ENCODE data around the gene BNIP3.

BNIP3 gene

GRCh38 chr10:131981429-131982184, at the start of gene BNIP3:
Gene BNIP3, minus strand, starts transcription at chr10:131981923. Its CDS starts 117 bp downstream, at chr10:131981806.
- DNase-seq (ENCODE audit: low spot score): peak; percentile 71

- DNase-seq (ENCODE audit: low spot score): no peak
Measured at GRCh38 chr10:132030898-132031463, 49.3 kb upstream of the BNIP3 start.

- no peak for DNase-seq (ENCODE audit: low spot score)
Measured at GRCh38 chr10:132028706-132029105, 47.0 kb upstream of the BNIP3 start.

- DNase-seq (ENCODE audit: low spot score): peak; percentile 32
Measured at GRCh38 chr10:132027423-132027983, 45.8 kb upstream of the BNIP3 start.

- DNase-seq (ENCODE audit: low spot score): peak; percentile 76
Measured at GRCh38 chr10:132023092-132023811, 41.5 kb upstream of the BNIP3 start.

GRCh38 chr10:132022241-132022640, 40.5 kb upstream of the BNIP3 start:
- no peak for DNase-seq (ENCODE audit: low spot score)

- DNase-seq (ENCODE audit: low spot score): no peak
Measured at GRCh38 chr10:132021504-132022143, 39.9 kb upstream of the BNIP3 start.

GRCh38 chr10:132021046-132021445, 39.3 kb upstream of the BNIP3 start:
- no peak for DNase-seq (ENCODE audit: low spot score)

GRCh38 chr10:132020456-132020855, 38.7 kb upstream of the BNIP3 start:
- no peak for DNase-seq (ENCODE audit: low spot score)

GRCh38 chr10:132019366-132019765, 37.6 kb upstream of the BNIP3 start:
- DNase-seq (ENCODE audit: low spot score): no peak

- no peak for DNase-seq (ENCODE audit: low spot score)
Measured at GRCh38 chr10:132018446-132018845, 36.7 kb upstream of the BNIP3 start.

GRCh38 chr10:132016514-132016913, 34.8 kb upstream of the BNIP3 start:
- no peak for DNase-seq (ENCODE audit: low spot score)

GRCh38 chr10:132011445-132011844, 29.7 kb upstream of the BNIP3 start:
- no peak for DNase-seq (ENCODE audit: low spot score)

GRCh38 chr10:132011024-132011423, 29.3 kb upstream of the BNIP3 start:
- DNase-seq (ENCODE audit: low spot score): no peak

GRCh38 chr10:132010483-132010882, 28.8 kb upstream of the BNIP3 start:
- DNase-seq (ENCODE audit: low spot score): no peak

GRCh38 chr10:132009575-132009974, 27.9 kb upstream of the BNIP3 start:
- no peak for DNase-seq (ENCODE audit: low spot score)

GRCh38 chr10:132007681-132008080, 26.0 kb upstream of the BNIP3 start:
- DNase-seq (ENCODE audit: low spot score): no peak

- DNase-seq (ENCODE audit: low spot score): no peak
Measured at GRCh38 chr10:132006966-132007365, 25.2 kb upstream of the BNIP3 start.

GRCh38 chr10:132005147-132005546, 23.4 kb upstream of the BNIP3 start:
- no peak for DNase-seq (ENCODE audit: low spot score)

GRCh38 chr10:132004052-132004451, 22.3 kb upstream of the BNIP3 start:
- DNase-seq (ENCODE audit: low spot score): no peak

GRCh38 chr10:132003282-132003924, 21.7 kb upstream of the BNIP3 start:
- DNase-seq (ENCODE audit: low spot score): no peak

GRCh38 chr10:132002004-132002403, 20.3 kb upstream of the BNIP3 start:
- DNase-seq (ENCODE audit: low spot score): no peak
